Cardiac fibroblast (primary cell): Measurements from ENCODE around the gene TLE4.

Experiments used
- DNase-seq, 2 donors: peaks; one replicate each; pipeline versions ENCODE4 v3.0.0 to v3.0.0-alpha.2; 2010; ENCODE audit warnings: low read depth in 2 of 2
- H3K4me3 ChIP-seq, 2 donors: replicated peaks in 1 of 2; 1 replicate in 1 of 2; 2 replicates in 1 of 2; pipeline ENCODE4 v1.5.1; 2011; ENCODE audit warnings: low read depth in 2 of 2, low read length in 2 of 2, mild to moderate bottlenecking in 2 of 2, moderate library complexity in 1 of 2
- CTCF ChIP-seq: IDR thresholded peaks from one replicate; pipeline ENCODE4 v1.5.1; 2011; ENCODE audit warnings: low read depth, mild to moderate bottlenecking, low read length, inconsistent platforms

The TLE4 gene

GRCh38 chr9:79765466-79765865 is 193.7 kb downstream of the TLE4 start:
- TF ChIP-seq CTCF = no peak
- H3K4me3 ChIP-seq = no peak overlapping the region
- DNase-seq = no peak

GRCh38 chr9:79766091-79766490 is 194.3 kb downstream of the TLE4 start:
- no peak for TF ChIP-seq CTCF
- no peak for DNase-seq
- H3K4me3 ChIP-seq = no peak overlapping the region

- no peak for TF ChIP-seq CTCF
Observed at GRCh38 chr9:79768194-79768593, 196.4 kb downstream of the TLE4 start.

GRCh38 chr9:79769476-79770275 is 197.9 kb downstream of the TLE4 start:
- H3K4me3 ChIP-seq = no peak overlapping the region
- DNase-seq = peak in 1 of 2 donors; percentile 28
- TF ChIP-seq CTCF = peak; percentile 21

More at GRCh38 chr9:79768194-79768593, 196.4 kb downstream of the TLE4 start:
- peak in 1 of 2 donors; percentile 4 for DNase-seq
- H3K4me3 ChIP-seq = no peak overlapping the region

GRCh38 chr9:79774356-79774755 is 202.6 kb downstream of the TLE4 start:
- H3K4me3 ChIP-seq = no peak overlapping the region
- no peak for DNase-seq
- no peak for TF ChIP-seq CTCF
